ENCODE data around the gene WDR36. TPM values are rescaled to one million over a fixed set of nuclear protein-coding genes. Genes with fewer than 3 reads are reported as not detected.

Gene WDR36
- total RNA-seq, 1 experiment from 2014 or later, result 29.8 TPM

Other genes starting within 250 kb of the WDR36 start
- not detected in 2 replicates for gene TSLP, start 20.6 kb upstream of the WDR36 start, total RNA-seq (2014; rRNA removed; shearing (Covaris generic))
- 8.1 and 12.9 TPM in 2 replicates for gene CAMK4, start 132.0 kb downstream of the WDR36 start, total RNA-seq (2014; rRNA removed; shearing (Covaris generic))